Hepatic stellate cell (primary cell): ENCODE results near the gene PDXP.

Experiments
- DNase-seq: peaks from one replicate; pipeline ENCODE4 v3.0.0; 2011; ENCODE audit warnings: low spot score

PDXP gene

GRCh38 chr22:37697538-37697835 is 39.0 kb downstream of the PDXP start:
- DNase-seq = no peak

GRCh38 chr22:37701141-37701786 is 42.7 kb downstream of the PDXP start:
- DNase-seq = no peak

GRCh38 chr22:37703906-37704305 is 45.4 kb downstream of the PDXP start:
- no peak for DNase-seq

- DNase-seq = no peak
These were observed 46.1 kb downstream of the PDXP start for GRCh38 chr22:37704645-37705044.

- no peak for DNase-seq
These were observed 46.7 kb downstream of the PDXP start for GRCh38 chr22:37705205-37705604.

GRCh38 chr22:37708580-37709444 is 50.3 kb downstream of the PDXP start:
- no peak for DNase-seq

- DNase-seq = no peak
These were observed 50.9 kb downstream of the PDXP start for GRCh38 chr22:37709445-37709765.

GRCh38 chr22:37710675-37711074 is 52.2 kb downstream of the PDXP start:
- DNase-seq = no peak

GRCh38 chr22:37711490-37711889 is 53.0 kb downstream of the PDXP start:
- DNase-seq = no peak

- no peak for DNase-seq
These were observed 55.2 kb downstream of the PDXP start for GRCh38 chr22:37713761-37714160.

GRCh38 chr22:37714634-37715033 is 56.1 kb downstream of the PDXP start:
- DNase-seq = no peak

- DNase-seq = no peak
These were observed 57.2 kb downstream of the PDXP start for GRCh38 chr22:37715760-37716159.
